RPMI7951 (cell line): ENCODE measurements around the gene L3MBTL4. TPM values are rescaled to one million over a fixed set of nuclear protein-coding genes. Genes with fewer than 3 reads are reported as not detected.

Experiments used
- DNase-seq: peaks from one replicate; pipeline ENCODE4 v3.0.0-alpha.2; 2012; ENCODE audit warnings: low read depth
- total RNA-seq: library from RNA; depleted of rRNA; stranded (reverse); fragments of >200 nt; shearing (Covaris generic); gene quantifications from 2 replicates; pipeline ENCODE4 v1.2.3, GENCODE V29; 2014

The L3MBTL4 gene
- total RNA-seq, 1 experiment from 2014 or later, result under 0.01 TPM

DNA sequence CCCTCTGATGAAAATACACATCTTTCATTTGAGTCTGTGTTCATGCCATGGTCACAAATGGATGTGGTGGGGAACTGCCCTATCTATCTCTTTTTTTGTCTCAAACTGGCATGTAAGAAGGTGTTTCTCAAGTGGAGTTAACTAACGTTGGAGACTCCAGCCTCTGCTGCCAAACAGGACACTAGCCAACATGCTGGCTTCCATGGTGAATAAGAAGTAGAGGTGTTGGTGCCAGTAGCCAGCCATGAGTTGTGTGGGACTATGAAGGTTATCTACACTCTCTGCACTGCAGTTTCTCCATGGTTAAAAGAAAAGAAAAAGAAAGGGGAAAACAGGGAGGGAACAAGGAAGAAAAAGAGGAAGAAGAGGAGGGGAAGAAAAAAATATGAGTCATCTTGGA, 370.4 kb downstream of the L3MBTL4 start:
- no peak for DNase-seq

DNA sequence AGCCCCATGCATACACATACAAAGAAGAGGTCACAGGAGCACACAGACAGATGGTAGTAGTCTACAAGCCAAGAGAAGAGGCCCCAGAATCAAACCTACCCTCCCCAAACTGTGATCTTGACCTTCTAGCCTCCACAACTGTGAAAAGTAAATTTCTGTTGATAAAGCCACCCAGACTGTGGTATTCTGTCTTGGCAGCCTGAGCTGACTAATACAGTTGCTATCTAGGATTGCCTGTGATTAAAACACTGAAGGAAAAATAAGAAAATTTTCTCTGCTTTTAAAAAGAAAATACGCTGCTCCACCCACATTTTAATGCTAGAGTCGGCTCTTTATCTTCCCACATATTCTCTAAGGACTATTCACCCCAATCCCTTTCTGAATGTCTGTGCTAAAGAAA, 375.7 kb downstream of the L3MBTL4 start:
- DNase-seq, result no peak

DNA sequence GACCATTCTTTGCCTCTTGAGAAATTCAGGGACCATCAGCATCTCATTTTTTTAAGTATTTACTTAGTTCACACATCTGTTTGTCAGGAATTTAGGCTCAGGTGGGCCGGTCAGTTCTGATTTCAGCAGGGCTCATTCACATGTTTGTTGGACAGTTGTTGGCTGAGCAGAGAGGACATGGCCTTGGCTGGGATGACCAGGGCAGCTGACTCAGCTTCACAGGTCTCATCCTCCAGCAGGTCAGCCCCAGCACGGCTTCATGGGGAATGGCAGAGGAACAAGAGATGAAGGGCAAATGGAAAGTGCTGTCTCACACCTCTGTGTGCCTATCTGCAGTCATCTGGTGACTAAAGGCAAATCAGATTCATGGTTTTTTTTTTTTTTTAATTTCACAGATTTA, 383.3 kb downstream of the L3MBTL4 start:
- DNase-seq, result no peak

GRCh38 chr18:6031002-6031401, 383.7 kb downstream of the L3MBTL4 start:
- no peak for DNase-seq

- no peak for DNase-seq
These were observed 389.9 kb downstream of the L3MBTL4 start for GRCh38 chr18:6024745-6025248.

DNA sequence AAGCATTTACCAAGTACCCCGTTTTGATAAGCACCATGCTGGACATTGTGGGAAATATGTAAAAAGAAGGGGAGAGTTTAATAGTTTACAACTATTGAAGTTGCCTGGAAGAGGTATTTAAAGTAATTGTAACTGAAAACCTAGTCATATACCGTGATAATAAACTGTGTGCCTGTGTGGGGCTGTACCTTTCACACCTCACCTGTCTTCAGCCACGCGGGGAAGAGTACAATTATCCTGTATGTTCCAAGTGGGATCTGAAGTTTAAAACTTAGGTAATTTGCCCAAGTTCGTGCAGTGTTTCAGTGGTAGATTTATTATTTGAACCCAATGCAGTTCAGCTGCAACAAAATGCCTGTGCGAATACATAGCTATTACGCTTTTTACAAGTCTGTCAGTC, 391.2 kb downstream of the L3MBTL4 start:
- no peak for DNase-seq

- no peak for DNase-seq
These were observed 391.9 kb downstream of the L3MBTL4 start for GRCh38 chr18:6022845-6023244.

- no peak for DNase-seq
These were observed 392.7 kb downstream of the L3MBTL4 start for GRCh38 chr18:6022074-6022444.

- DNase-seq, result no peak
These were observed 393.2 kb downstream of the L3MBTL4 start for GRCh38 chr18:6021306-6022073.

GRCh38 chr18:6018671-6019070, 396.0 kb downstream of the L3MBTL4 start:
- DNase-seq, result no peak

- no peak for DNase-seq
These were observed 397.5 kb downstream of the L3MBTL4 start for GRCh38 chr18:6017171-6017570.

- DNase-seq, result no peak
These were observed 399.3 kb downstream of the L3MBTL4 start for GRCh38 chr18:6015364-6015763.

DNA sequence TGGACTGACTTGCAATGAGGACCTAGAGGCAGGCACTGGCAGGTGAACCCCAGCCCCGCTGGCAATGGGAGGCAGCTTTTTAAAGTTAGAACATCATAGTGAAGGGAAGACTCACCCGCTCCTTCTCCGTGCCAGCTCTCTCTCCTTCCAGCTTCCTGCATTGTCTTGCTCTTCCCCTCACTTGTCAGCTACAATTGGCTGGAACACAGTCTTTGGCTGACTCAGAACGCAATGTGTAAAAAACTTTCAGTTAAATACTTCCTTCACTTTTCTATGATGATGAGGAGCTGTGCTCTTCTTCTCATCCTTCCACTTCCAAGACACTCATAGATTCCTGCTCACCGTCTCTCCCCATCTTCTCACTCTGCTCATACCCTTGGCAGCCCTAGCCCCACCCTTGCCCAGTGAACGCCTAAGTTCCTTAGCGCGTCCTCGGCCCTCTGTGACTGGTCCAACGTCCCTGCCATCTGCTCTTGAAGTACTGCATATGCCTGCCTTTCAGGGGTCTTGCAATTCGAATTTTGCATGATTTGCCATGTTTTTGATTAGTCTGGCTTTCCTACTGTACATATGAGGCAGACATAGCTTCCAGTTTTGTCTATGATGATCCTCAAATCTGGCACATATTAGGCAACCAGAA, 401.4 kb downstream of the L3MBTL4 start:
- no peak for DNase-seq

- no peak for DNase-seq
These were observed 403.8 kb downstream of the L3MBTL4 start for GRCh38 chr18:6010921-6011320.

DNA sequence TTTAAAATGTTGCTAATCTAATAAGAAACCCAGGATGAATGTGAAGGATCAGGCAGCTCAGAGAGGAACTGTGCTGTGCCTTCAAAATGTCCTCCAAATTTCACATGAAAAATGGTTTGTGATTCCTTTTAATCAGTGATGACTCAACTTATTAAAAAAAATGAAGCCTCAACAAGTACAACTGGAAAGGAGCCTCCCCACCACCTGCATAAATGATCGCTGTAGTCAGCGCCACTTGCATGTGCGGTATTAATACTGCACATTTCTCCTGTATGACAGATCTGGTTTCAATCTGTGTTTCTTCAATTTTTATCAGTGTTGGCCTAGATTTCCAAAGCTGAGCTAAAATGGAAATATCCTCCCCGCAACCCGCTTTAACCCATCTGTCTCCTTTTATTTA, 404.4 kb downstream of the L3MBTL4 start:
- no peak for DNase-seq

GRCh38 chr18:6009756-6010155, 405.0 kb downstream of the L3MBTL4 start:
- no peak for DNase-seq

- no peak for DNase-seq
These were observed 410.0 kb downstream of the L3MBTL4 start for GRCh38 chr18:6004683-6005082.

- no peak for DNase-seq
These were observed 410.6 kb downstream of the L3MBTL4 start for GRCh38 chr18:6004119-6004518.

- no peak for DNase-seq
These were observed 412.8 kb downstream of the L3MBTL4 start for GRCh38 chr18:6001867-6002266.

- no peak for DNase-seq
These were observed 415.8 kb downstream of the L3MBTL4 start for GRCh38 chr18:5998907-5999306.

DNA sequence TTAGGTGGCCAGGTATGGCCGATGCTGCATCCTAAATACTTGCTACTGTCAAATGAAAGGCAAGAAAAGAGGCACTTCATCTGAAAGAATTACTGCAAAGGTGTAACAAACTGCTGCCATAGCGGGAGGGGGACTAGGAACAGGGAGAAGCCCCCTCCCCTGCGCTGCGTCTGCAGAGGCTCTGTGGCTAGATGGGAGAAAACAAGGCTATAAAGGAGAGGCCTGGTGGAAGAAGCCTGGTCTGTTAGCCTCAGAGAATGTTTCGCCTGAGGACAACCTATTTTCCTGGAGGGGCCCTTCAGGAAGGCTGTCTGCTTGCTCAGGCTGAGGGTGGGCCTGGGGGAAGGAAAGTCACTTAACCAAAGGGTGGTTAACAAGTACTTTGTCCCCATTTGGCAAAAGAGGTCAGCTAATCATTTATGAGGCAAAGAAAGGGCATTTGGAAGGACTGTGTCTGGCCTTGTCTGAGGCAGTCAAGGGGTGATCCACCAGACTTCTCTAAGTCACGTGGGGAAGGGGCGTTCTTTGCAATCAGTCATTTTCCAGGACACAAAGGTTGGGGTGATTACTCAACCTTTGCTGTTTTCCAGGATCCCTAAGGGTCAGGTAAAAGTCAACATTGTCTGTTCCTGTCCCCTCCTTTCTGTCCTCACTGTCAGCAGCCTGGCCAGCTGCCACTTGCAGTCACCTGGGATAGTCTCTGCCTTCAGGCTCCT, 416.4 kb downstream of the L3MBTL4 start:
- DNase-seq, result no peak

DNA sequence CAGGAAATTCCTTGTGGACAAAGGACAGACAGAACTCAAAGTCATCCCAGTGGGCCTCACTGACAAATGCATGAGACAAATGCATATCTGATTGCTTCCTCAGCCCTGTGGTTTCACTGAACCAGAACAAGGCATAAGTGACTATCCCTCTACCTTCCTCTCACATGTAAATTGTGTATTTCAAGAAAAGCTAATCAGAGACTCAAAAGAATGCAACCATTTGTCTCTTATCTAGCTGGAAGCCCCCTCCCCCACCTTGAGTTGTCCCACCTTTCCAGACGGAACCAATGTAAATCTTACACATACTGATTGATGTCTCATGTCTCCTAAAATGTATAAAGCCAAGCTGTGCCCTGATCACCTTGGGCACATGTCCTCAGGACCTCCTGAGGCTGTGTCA, 417.4 kb downstream of the L3MBTL4 start:
- no peak for DNase-seq

DNA sequence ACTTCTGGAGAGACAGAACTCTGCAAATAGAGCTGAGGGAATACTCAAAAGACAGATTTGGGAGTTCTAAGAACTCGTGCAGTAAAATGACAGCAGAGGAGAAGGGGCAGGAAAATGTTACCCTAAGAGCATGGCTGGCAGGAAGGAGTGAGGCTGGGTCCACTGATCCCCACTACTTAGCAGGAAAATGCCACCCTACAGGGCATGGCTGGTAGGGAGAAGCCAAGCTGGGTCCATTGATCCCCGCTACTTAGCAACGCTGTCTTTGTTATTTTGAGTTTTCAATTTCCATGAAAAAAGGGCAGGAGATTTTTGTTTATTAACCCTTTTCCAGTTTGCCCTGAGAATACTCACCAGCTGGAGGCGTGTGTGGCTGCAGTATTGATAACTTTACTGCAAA, 419.1 kb downstream of the L3MBTL4 start:
- no peak for DNase-seq
